Neural progenitor cell (in vitro differentiated cells): ENCODE measurements around the gene STX8.

Experiments
- CTCF ChIP-seq: fragments of 200-600 bp; sonication (generic); IDR thresholded peaks from 2 replicates; pipeline ENCODE4 v1.5.1; 2017; ENCODE audit warnings: antibody characterized with exemption, mild to moderate bottlenecking
- EZH2 ChIP-seq: fragments of 200-600 bp; sonication (generic); IDR thresholded peaks from 2 replicates; pipeline ENCODE4 v1.6.1; 2017; ENCODE audit warnings: antibody characterized with exemption, mild to moderate bottlenecking, moderate library complexity

DNA sequence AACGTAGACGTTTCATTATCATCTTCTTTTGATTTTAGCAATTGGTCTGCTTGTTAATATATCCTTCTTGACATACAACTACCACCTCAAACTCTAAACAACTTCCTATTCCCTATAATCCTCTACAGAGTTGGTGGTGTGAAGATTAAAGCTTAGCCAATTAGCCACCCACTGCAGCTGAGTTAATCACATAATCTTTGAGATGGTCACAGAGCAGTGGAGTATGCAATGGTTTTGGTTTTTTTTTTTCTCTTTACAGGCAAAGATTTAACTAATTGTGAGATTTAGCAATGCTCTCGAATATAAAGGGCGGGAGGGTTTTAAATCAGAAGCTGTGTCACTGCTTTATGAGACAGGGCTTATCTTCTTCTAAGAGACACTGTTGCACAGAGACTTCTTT lies 37.0 kb downstream of the STX8 start:
- TF ChIP-seq CTCF (no peak), EZH2 (no peak)
